GM11168 (cell line): Measurements from ENCODE around the gene SDHB.

Source experiments
- in situ Hi-C: fragments of 300-500 bp; cut with MboI; formaldehyde crosslinking; loops from one replicate; pipeline ENCODE4 v1.12.0; 2022; ENCODE audit warnings: low sequenced_read_pairs; ENCODE audit not compliant: unreplicated experiment

SDHB gene

DNA sequence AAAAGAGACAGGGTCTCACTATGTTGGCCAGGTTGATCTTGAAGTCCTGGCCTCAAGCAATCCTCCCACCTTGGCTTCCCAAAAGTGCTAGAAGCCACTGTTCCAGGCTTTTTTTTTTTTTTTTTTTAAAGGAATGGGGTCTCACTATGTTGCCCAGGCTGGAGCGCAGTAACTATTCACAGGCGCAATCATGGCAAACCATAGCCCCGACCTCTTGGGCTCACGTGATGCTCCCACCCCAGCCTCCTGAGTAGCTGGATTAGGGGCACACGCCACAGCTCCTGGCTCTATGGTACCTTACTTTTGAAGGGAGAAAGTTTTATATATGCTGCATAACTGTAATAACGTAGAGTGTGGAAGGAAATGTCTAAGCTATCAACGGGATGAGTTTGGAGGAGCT, 36.4 kb downstream of the SDHB start:
- in situ Hi-C loops = no loop called here

DNA sequence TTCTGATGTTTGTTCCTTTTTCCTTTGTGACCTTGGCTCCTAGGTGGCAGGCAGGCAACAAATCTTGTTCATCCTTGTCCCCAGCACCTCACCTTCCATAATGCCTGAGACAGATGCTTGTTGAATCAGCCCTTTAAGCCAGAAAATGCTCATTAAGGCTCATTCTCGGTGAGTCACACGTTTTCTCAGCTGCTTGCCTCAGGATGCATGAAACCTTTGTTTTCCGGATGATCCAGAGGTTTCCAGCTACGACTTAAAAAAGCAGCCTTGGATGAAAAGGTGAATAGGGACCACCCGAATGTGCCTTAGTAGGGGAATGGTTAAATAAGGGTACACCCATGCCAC, 37.5 kb downstream of the SDHB start:
- in situ Hi-C loops = no loop called here

DNA sequence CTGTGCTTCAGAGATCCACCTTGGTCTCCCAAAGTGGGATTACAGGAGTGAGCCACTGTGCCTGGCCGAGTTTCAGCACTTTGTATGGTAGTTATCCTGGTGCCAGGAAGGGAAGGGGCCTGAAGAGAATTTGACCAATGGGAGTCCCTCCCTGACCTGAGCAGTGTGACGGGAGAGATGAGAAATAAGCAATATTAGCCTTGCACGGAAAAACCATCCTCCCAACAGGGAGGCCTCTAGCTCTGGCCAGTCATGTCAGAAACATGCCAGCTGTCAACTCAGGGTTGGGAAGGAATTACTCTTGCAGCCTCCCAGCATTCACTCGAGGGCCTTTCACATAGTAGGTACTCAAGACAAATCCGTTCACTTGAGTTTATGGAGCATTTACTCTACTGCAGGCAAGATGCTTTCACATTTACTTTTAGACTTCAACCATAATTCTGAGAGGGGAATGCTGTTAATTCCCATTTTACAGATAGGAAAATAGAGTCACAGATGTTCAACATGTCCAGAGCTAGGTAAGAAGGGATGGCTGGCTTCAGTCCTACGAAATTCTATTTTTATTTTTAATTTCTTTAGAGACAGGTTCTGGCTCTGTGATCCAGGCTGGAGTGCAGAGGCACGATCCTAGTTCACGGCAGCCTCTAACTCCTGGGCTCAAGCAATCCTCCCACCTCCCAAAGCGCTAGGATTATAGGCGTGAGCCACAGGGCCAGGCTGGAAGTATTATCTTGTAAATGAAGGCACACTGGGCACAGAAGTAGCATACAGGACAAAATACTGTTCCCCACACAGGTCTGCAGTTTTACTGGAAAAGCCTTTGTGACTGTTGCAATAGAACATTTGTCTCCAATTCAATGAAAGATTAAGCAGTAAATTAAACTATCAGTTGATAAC, 38.9 kb downstream of the SDHB start:
- in situ Hi-C loops = no loop called here

GRCh38 chr1:17013491-17014320, 40.1 kb downstream of the SDHB start:
- in situ Hi-C loops = no loop called here

GRCh38 chr1:17012775-17013490, 40.9 kb downstream of the SDHB start:
- in situ Hi-C loops = no loop called here

DNA sequence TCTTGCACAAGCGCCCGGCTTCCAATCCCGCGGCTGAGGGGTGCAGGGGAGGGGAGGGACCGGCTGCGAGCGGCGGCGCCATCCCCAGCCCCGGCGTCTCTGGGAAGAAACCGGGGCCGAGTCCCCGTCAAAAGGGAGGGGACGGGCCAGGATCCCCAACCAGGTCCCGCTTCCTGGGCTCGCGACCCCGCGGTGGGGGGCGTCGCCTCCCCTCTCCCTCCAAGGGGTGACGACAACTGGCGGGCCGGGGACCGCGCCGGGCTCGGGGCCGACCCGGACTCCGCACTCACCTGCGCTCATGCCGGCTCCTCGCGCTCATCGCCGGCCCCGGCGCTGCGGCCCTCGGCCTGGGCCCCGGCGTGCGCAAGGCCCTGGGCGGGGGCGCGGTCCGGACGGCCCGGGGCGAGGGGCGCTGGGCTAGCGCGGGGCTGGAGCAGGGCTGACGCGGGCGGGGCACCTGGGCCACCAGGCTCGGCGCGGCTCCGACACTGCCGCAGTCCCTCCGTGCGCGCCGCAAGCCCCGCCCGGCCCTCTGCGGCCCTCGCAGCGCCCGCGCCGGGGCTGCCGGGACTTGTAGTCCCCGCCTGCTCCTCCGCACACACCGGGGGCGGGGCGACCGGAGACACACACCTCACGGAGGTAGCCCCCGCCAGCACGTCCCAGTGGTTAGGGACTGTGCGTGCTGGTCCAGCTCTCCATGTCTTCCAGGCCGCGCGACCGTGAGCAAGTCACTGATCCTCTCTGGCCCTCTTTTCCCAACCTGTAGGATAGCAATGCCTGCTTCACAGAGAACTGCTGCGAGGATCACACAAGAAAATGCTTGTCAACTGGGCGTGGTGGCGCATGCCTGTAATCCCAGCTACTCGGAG, 42.2 kb downstream of the SDHB start, which contains the start of gene ATP13A2:
ATP13A2 (minus strand) TSS at position 490 of the 869 bp plus-strand sequence; CDS start at position 300, 190 bp downstream.
- in situ Hi-C loops = no loop called here

DNA sequence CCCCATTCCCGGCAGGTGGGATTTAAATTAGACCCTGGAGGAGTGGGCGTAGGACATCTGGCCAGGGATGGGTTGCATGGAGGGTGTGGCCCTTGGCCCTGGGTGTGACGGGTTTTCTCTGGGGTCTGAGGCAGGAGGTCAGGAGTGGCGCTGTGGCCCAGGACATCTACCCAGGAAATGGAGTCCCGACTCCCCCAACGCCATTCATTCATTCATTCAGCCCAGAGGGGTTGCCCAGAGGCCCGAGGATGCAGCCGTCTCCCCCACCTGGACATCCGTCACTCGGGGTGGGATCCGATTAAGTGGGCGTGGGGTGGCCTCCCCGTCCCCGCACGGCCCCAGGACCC, 42.8 kb downstream of the SDHB start:
- in situ Hi-C loops = no loop called here

DNA sequence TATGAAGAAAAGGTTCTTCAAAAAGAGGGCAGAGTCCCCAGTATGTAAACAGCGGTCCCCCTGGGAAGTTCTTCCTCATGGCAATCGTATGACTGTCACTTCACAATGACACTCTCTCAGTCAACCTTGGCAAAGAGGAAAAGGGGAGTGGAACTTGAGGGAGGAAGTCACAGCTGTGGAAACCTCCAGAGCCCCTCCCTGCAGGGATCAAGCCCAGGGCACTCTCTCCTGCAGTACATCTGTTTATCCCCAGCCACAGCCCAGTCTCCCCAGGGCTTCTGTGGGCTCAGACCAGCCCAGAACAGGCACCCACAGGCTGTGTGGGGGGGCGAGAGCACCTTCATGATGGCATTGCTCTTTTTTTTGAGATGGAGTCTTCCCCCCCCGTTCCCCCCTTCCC, 44.1 kb downstream of the SDHB start:
- in situ Hi-C loops = no loop called here

- in situ Hi-C loops = no loop called here
These were observed 45.5 kb downstream of the SDHB start for GRCh38 chr1:17008208-17008855.

DNA sequence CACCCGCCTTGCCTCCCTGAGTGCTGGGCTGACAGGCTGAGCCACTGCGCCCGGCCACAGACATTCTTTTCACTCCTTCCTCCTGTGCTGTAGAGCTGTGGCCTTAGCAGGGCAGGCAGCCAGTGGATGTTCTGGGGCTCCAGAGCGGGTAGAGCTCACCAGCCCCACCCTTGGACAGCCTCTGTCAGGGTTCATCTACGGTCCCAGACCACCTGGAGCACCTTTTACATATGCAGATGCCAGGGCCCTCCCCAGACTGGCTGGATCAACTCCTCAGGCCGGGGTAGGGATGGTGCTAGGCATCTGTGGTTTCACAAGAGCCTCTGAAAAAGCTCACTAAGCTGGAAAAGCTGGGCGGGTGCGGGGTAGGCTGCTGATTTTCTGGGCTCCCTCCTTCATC, 46.7 kb downstream of the SDHB start:
- in situ Hi-C loops = no loop called here

- in situ Hi-C loops = no loop called here
These were observed 48.5 kb downstream of the SDHB start for GRCh38 chr1:17005365-17005740.

- in situ Hi-C loops = no loop called here
These were observed 49.1 kb downstream of the SDHB start for GRCh38 chr1:17004466-17005364.

DNA sequence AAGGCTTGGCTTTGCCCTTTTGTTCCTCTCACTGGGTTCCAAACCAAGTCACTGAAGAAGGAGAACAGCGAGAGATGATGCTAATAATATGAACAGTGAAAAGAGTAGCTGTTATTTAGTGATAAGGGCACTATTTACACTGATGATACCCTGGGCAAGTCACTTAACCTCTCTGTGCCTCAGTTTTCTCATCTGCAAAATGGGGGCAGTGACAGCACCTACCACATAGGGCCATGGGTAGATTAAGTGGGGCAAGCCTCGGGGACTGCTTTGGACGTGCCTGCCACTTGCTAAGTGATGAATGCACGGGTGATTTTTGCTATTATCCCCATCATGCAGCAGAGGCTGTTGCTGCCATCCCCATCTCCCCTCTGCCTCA, 51.3 kb downstream of the SDHB start:
- in situ Hi-C loops = no loop called here

DNA sequence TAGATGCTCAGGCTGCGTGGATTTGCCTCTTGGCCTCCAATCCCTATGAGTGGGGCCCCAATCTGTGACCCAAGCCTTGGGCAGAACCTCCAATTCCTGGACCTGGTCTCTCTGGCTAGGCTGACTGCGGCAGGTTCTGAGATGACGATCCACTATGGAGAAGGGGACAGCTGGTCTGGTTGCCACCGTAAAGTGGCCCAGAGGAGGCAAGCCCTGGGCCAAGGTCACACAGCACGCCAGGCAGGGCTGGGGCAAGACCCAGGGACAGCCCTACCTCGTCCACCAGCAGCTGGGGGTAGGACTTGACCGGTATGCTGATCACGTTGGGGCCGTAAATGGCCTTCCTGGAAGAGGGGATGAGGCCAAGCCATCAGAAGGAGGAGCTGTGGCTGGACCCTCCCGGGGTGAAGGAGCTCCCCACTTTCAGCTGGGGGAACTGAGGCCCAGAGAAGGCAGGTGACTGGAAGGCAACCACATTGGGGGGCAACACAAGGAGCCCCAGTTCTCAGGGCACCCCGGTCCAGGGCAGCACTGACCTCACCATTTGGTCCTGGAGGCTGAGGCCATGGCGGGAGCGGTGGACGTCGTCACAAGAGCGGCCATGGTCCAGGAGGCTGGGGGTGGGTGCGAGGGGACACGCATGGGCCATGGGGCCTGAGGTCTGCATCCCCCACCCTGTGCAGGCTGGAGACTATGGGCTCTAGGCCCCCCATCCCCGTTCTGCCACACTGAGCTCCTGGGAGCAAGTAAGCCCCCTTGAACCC, 51.9 kb downstream of the SDHB start:
- in situ Hi-C loops = no loop called here

GRCh38 chr1:16999863-17000262, 54.0 kb downstream of the SDHB start:
- in situ Hi-C loops = no loop called here

GRCh38 chr1:16998589-16998988, 55.2 kb downstream of the SDHB start:
- in situ Hi-C loops = no loop called here

GRCh38 chr1:16996845-16997244, 57.0 kb downstream of the SDHB start:
- in situ Hi-C loops = no loop called here

GRCh38 chr1:16993521-16994038, 60.3 kb downstream of the SDHB start:
- in situ Hi-C loops = no loop called here
